K562 (cell line): Measurements from ENCODE around the gene PDZD2. TPM values are rescaled to one million over a fixed set of nuclear protein-coding genes. Genes with fewer than 3 reads are reported as not detected.

Experiments
- ATAC-seq: fragments of 200-7000 bp; cut with Tn5 transposase; 3 replicates; pipeline ENCODE4 v1.9.1; 2020; ENCODE audit warnings: moderate library complexity
- BruUV-seq: library from RNA; stranded (reverse); fragments of 400-500 nt; replicated peaks from 2 replicates; lab custom pipeline; 2021; lab: Mats Ljungman, UMichigan
- CTCF ChIA-PET: fragments of 300-600 bp; formaldehyde crosslinking; extraction: SDS; loops from one replicate; lab custom pipeline; 2021; ENCODE audit warnings: low intra/inter-chr PET ratio; lab: Yijun Ruan, JAX
- POLR2A ChIA-PET: fragments of 300-600, 350-650 bp; sonication (Branson Sonifier 250); formaldehyde crosslinking; extraction: SDS; loops from one replicate; lab custom pipeline; 2021; ENCODE audit warnings: antibody characterized with exemption, inconsistent platforms; lab: Yijun Ruan, JAX
- DNase-seq, 4 experiments: peaks; one replicate each; pipeline versions ENCODE4 v3.0.0 to v3.0.0-alpha.2; 2011 to 2018; ENCODE audit warnings: low spot score in 3 of 4, mixed read lengths in 3 of 4; ENCODE audit errors: extremely low read depth in 1 of 4
- FAIRE-seq: peaks from 2 replicates; lab custom pipeline; 2011; peaks lifted over from hg19 to GRCh38; lab: Jason Lieb, UNC
- H2AFZ ChIP-seq: 2 replicates; pipeline ENCODE4 v1.6.0; 2011; ENCODE audit warnings: low read depth, low read length, control low read depth, inconsistent platforms
- H3K27ac ChIP-seq: fragments of 200-600 bp; 3 replicates; pipeline ENCODE4 v1.8.0; 2011; ENCODE audit warnings: low read depth, mild to moderate bottlenecking, control low read depth, inconsistent platforms, low read length, moderate library complexity, mixed read lengths; ENCODE audit errors: extremely low read depth
- H3K27me3 ChIP-seq, 2 experiments: fragments of 300-600 bp in 1 of 2; 2 replicates in 1 of 2; 3 replicates in 1 of 2; pipeline versions ENCODE4 v1.6.0 to v1.8.0; 2011; ENCODE audit warnings: inconsistent platforms in 2 of 2, low read length in 2 of 2, mild to moderate bottlenecking in 1 of 2, mixed read lengths in 1 of 2, moderate library complexity in 1 of 2; ENCODE audit not compliant: control insufficient read depth in 2 of 2, insufficient read depth in 2 of 2
- H3K36me3 ChIP-seq: fragments of 300-600 bp; 3 replicates; pipeline ENCODE4 v1.8.0; 2011; ENCODE audit warnings: mild to moderate bottlenecking, low read length, inconsistent platforms; ENCODE audit not compliant: control insufficient read depth, insufficient read depth
- H3K4me1 ChIP-seq, 2 experiments: fragments of 200-600 bp in 1 of 2; replicated peaks in 1 of 2; 2 replicates in 1 of 2; 3 replicates in 1 of 2; pipeline versions ENCODE4 v1.5.1 to v1.8.0; 2011; ENCODE audit warnings: inconsistent platforms in 2 of 2, low read length in 2 of 2, mild to moderate bottlenecking in 1 of 2, mixed read lengths in 1 of 2, moderate library complexity in 1 of 2; ENCODE audit not compliant: control insufficient read depth in 2 of 2, insufficient read depth in 2 of 2
- H3K4me2 ChIP-seq: 2 replicates; pipeline ENCODE4 v1.6.1; 2011; ENCODE audit warnings: low read length, control low read depth, inconsistent platforms, mixed read lengths; ENCODE audit not compliant: insufficient read depth
- H3K4me3 ChIP-seq: fragments of 200-600 bp; sonication (generic), shearing (Covaris generic); 2 replicates; pipeline ENCODE4 v1.5.1; 2016; ENCODE audit warnings: control low read depth, inconsistent platforms
- H3K79me2 ChIP-seq: fragments of 200-600 bp; 3 replicates; pipeline ENCODE4 v1.8.0; 2011; ENCODE audit warnings: low read length, inconsistent platforms; ENCODE audit not compliant: control insufficient read depth, insufficient read depth
- H3K9ac ChIP-seq, 2 experiments: 2 replicates each; pipeline versions ENCODE4 v1.6.0 to v1.6.1; 2011; ENCODE audit warnings: low read depth in 2 of 2, low read length in 2 of 2, control low read depth in 1 of 2, inconsistent platforms in 1 of 2, mild to moderate bottlenecking in 1 of 2, mixed read lengths in 1 of 2; ENCODE audit not compliant: insufficient read depth in 1 of 2
- H3K9me1 ChIP-seq: one replicate; pipeline ENCODE4 v1.6.0; 2011; ENCODE audit warnings: inconsistent platforms, mild to moderate bottlenecking, low read length, moderate library complexity; ENCODE audit not compliant: control insufficient read depth, insufficient read depth
- H3K9me3 ChIP-seq: replicated peaks from 2 replicates; pipeline ENCODE4 v1.5.1; 2011; ENCODE audit warnings: low read depth, low read length, inconsistent platforms; ENCODE audit not compliant: control insufficient read depth, insufficient read depth
- H4K20me1 ChIP-seq: replicated peaks from 2 replicates; pipeline ENCODE4 v1.6.1; 2011; ENCODE audit warnings: low read length, inconsistent platforms, mixed read lengths; ENCODE audit not compliant: control insufficient read depth, insufficient read depth
- ASH1L ChIP-seq: fragments of 450-650 bp; IDR thresholded peaks from 2 replicates; pipeline ENCODE4 v1.6.1; 2018; ENCODE audit warnings: borderline replicate concordance, mild to moderate bottlenecking, low read depth; ENCODE audit not compliant: partially characterized antibody
- GABPA ChIP-seq: fragments of 200-800 bp; sonication (Bioruptor generic); conservative IDR thresholded peaks from 2 replicates; pipeline ENCODE4 v1.6.1; 2016; ENCODE audit warnings: low read depth, missing genetic modification characterization, missing compliant biosample characterization
- LEF1 ChIP-seq: fragments of 450-650 bp; IDR thresholded peaks from 2 replicates; pipeline ENCODE4 v1.6.1; 2016; ENCODE audit warnings: mild to moderate bottlenecking
- NFYB ChIP-seq: IDR thresholded peaks from 2 replicates; pipeline ENCODE4 v1.6.1; 2011; ENCODE audit warnings: mild to moderate bottlenecking, moderate library complexity; ENCODE audit not compliant: insufficient read length; ENCODE audit errors: extremely low read depth
- PHTF2 ChIP-seq: fragments of 250-450 bp; sonication (Bioruptor Pico); IDR thresholded peaks from 2 replicates; pipeline ENCODE4 v1.5.0; 2021; ENCODE audit warnings: mild to moderate bottlenecking
- RBM34 ChIP-seq: fragments of 200-400 bp; formaldehyde crosslinking; IDR thresholded peaks from 2 replicates; pipeline ENCODE4 v1.6.1; 2018; ENCODE audit warnings: low read length, borderline replicate concordance; ENCODE audit not compliant: insufficient read depth
- WGBS: fragments of 100-300 bp; shearing (Covaris generic); methylation state at CpG from one replicate; pipeline ENCODE4 v1.1.6; 2016; ENCODE audit warnings: low coverage, mixed read lengths; ENCODE audit not compliant: insufficient coverage; ENCODE audit errors: missing lambda C conversion rate; 5-methylcytosine and 5-hydroxymethylcytosine counted together
- in situ Hi-C: fragments of 300-500 bp; cut with MboI; formaldehyde crosslinking; loops from 4 replicates; pipeline ENCODE4 v1.15.0; 2018; ENCODE audit warnings: inconsistent platforms, mixed read lengths
- intact Hi-C: fragments of 100-400 bp; cut with micrococcal nuclease; formaldehyde crosslinking; loops from 2 replicates; pipeline ENCODE4 v1.14.2; 2022
- polyA plus RNA-seq, 8 experiments: library from polyadenylated mRNA; depleted of rRNA in 4 of 8; stranded (reverse) in 5 of 8; unstranded in 3 of 8; fragments of >200 nt; fragmentation: Nextera tagmentation in 2 of 8; fragmentation: Illumina TruSeq in 1 of 8; extraction: Ambion mirVana in 2 of 8; extraction: Trizol in 1 of 8; gene quantifications; 2 replicates each; pipeline versions ENCODE4 v1.2.1 to v1.2.3, GENCODE V29; 2011 to 2014; ENCODE audit warnings: inconsistent platforms in 1 of 8, missing spikeins in 1 of 8
- total RNA-seq, 7 experiments: library from RNA; depleted of rRNA in 6 of 7; stranded (reverse); fragments of >200 nt in 6 of 7; fragmentation: Illumina TruSeq in 2 of 7; extraction: Trizol in 2 of 7; gene quantifications; 2 replicates each; pipeline versions ENCODE4 v1.2.1 to v1.2.3, GENCODE V29; 2011 to 2021; ENCODE audit warnings: low replicate concordance in 1 of 7
- TF ChIP-seq, protein P1 (sequence below): fragments of 450-650 bp; formaldehyde crosslinking; IDR thresholded peaks from 2 replicates; pipeline ENCODE4 v1.4.0; 2022; ENCODE audit warnings: mild to moderate bottlenecking, moderate library complexity
- TF ChIP-seq, protein P2 (sequence below): fragments of 250-450 bp; sonication (Bioruptor Pico); IDR thresholded peaks from 2 replicates; pipeline ENCODE4 v1.8.0; 2021; ENCODE audit warnings: moderate library complexity, mild to moderate bottlenecking, inconsistent platforms
- TF ChIP-seq, protein P3 (sequence below), 3 experiments: IDR thresholded peaks in 2 of 3; conservative IDR thresholded peaks in 1 of 3; 2 replicates each; pipeline ENCODE4 v1.5.1; 2011 to 2012; ENCODE audit warnings: low read length in 3 of 3, mild to moderate bottlenecking in 3 of 3, control low read depth in 2 of 3, improper control_type of control experiment in 1 of 3, inconsistent platforms in 1 of 3, low read depth in 1 of 3, mixed read lengths in 1 of 3, moderate library complexity in 1 of 3; ENCODE audit not compliant: insufficient read depth in 2 of 3
- TF ChIP-seq, protein P4 (sequence below): IDR thresholded peaks from 2 replicates; pipeline ENCODE4 v1.6.1; 2014; ENCODE audit warnings: antibody characterized with exemption

Gene PDZD2
- total and polyA plus RNA-seq, 9 of the 15 experiments (the other 6 are each of a cell fraction or from before 2014, with no cell fraction given) = 0.02 to 0.08 (median 0.04) TPM; not detected in 6

DNA sequence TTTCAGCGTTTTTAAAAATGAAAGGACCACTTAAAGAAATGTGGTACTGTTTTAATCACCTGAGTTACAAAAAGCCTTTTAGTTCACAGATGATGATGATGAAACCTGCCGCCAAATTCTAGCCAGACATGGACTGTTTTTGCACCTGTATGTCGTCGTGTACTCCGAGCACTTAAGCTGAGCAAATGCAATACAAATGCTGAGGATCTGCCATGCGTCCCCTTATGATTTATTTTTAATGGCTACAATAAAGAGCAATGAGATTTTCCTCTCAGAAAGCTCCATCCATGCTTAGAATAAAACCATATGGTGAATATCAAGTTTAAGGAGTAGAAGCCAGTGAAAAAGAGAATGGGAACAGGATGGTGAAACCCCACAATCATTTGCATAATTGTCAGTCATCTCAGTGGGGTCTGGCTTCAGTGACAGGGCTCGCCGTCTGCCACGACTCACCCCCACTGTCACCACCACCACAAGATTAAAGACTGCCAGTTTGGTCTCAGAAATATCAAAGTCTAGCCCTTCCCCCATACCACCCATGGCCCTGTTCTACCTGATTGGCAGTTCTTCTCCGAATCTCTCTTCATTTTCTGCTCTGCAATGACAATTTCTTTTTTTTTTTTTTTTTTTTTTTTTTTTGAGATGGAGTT lies 375.3 kb downstream of the PDZD2 start:
- no peaks in the 10 kb centered on the region for H3K9me3 ChIP-seq
- no peak for FAIRE-seq
- in situ Hi-C loops (no loop called here), intact Hi-C loops (no loop called here)
- no peaks in the 10 kb centered on the region for H3K36me3 ChIP-seq
- no peak for ATAC-seq
- H4K20me1 ChIP-seq = no peaks in the 10 kb centered on the region
- POLR2A ChIA-PET = no interaction called here
- H3K27me3 ChIP-seq = peaks cover 16 to 36% of the 10 kb centered on the region in 2 experiments
- BruUV-seq = no TSS peak
- CTCF ChIA-PET = no interaction called here
- no peaks in the 10 kb centered on the region for H3K79me2 ChIP-seq
- H3K4me2 ChIP-seq = no peak overlapping the region
- no peaks in the 10 kb centered on the region for H3K4me1 ChIP-seq
- H3K27ac ChIP-seq = no peak overlapping the region
- no peaks in the 10 kb centered on the region for H3K9me1 ChIP-seq
- WGBS = 1% methylated on average over 10 of the region's 10 CpGs
- no peak for DNase-seq
- no peak overlapping the region for H3K4me3 ChIP-seq
- H2AFZ ChIP-seq = no peak overlapping the region
- H3K9ac ChIP-seq = no peak overlapping the region
- no peak for TF ChIP-seq ASH1L
- no peak for TF ChIP-seq NFYB
- TF ChIP-seq, protein P1, sequence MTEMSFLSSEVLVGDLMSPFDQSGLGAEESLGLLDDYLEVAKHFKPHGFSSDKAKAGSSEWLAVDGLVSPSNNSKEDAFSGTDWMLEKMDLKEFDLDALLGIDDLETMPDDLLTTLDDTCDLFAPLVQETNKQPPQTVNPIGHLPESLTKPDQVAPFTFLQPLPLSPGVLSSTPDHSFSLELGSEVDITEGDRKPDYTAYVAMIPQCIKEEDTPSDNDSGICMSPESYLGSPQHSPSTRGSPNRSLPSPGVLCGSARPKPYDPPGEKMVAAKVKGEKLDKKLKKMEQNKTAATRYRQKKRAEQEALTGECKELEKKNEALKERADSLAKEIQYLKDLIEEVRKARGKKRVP = no peak
- TF ChIP-seq, protein P2, sequence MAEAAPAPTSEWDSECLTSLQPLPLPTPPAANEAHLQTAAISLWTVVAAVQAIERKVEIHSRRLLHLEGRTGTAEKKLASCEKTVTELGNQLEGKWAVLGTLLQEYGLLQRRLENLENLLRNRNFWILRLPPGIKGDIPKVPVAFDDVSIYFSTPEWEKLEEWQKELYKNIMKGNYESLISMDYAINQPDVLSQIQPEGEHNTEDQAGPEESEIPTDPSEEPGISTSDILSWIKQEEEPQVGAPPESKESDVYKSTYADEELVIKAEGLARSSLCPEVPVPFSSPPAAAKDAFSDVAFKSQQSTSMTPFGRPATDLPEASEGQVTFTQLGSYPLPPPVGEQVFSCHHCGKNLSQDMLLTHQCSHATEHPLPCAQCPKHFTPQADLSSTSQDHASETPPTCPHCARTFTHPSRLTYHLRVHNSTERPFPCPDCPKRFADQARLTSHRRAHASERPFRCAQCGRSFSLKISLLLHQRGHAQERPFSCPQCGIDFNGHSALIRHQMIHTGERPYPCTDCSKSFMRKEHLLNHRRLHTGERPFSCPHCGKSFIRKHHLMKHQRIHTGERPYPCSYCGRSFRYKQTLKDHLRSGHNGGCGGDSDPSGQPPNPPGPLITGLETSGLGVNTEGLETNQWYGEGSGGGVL (CRISPR knock-in tag) = no peak
- no peak for TF ChIP-seq LEF1
- TF ChIP-seq, protein P3, sequence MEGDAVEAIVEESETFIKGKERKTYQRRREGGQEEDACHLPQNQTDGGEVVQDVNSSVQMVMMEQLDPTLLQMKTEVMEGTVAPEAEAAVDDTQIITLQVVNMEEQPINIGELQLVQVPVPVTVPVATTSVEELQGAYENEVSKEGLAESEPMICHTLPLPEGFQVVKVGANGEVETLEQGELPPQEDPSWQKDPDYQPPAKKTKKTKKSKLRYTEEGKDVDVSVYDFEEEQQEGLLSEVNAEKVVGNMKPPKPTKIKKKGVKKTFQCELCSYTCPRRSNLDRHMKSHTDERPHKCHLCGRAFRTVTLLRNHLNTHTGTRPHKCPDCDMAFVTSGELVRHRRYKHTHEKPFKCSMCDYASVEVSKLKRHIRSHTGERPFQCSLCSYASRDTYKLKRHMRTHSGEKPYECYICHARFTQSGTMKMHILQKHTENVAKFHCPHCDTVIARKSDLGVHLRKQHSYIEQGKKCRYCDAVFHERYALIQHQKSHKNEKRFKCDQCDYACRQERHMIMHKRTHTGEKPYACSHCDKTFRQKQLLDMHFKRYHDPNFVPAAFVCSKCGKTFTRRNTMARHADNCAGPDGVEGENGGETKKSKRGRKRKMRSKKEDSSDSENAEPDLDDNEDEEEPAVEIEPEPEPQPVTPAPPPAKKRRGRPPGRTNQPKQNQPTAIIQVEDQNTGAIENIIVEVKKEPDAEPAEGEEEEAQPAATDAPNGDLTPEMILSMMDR (IDR thresholded peaks at IDR 0.05 in 2 of 3, conservative IDR thresholded peaks at IDR 0.05 in 1 of 3; ENCODE audit: insufficient read depth in 2 of 3, low read depth in 1 of 3, low read length in 3 of 3) = no peak
- TF ChIP-seq GABPA (tag) = no peak
- no peak for TF ChIP-seq PHTF2 (CRISPR knock-in tag)
- TF ChIP-seq, protein P4, sequence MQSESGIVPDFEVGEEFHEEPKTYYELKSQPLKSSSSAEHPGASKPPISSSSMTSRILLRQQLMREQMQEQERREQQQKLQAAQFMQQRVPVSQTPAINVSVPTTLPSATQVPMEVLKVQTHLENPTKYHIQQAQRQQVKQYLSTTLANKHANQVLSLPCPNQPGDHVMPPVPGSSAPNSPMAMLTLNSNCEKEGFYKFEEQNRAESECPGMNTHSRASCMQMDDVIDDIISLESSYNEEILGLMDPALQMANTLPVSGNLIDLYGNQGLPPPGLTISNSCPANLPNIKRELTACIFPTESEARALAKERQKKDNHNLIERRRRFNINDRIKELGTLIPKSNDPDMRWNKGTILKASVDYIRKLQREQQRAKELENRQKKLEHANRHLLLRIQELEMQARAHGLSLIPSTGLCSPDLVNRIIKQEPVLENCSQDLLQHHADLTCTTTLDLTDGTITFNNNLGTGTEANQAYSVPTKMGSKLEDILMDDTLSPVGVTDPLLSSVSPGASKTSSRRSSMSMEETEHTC = no peak
- no peak for TF ChIP-seq RBM34
